ENCODE results near the gene ADAMTSL3.

DNA sequence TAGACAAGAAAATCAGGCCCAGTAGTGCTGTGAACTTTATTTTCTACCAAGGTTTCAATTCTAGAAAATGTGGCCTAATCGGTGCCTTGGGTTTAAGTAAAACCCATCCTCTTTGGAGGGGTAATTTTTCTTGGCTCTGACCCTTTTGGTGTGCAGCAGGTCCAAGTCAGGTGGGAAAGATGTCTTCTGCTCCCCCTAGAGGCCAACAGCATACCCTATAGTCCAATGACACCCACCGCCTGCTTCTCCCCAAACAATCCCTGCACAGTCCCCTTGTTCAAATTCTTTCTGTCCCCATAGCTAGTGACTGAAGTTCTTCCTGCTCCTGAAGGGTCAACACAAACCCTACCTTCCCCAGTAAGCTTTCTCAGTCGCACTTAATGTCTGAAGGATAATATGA lies 319.9 kb downstream of the ADAMTSL3 start:
- TF ChIP-seq, protein P1, sequence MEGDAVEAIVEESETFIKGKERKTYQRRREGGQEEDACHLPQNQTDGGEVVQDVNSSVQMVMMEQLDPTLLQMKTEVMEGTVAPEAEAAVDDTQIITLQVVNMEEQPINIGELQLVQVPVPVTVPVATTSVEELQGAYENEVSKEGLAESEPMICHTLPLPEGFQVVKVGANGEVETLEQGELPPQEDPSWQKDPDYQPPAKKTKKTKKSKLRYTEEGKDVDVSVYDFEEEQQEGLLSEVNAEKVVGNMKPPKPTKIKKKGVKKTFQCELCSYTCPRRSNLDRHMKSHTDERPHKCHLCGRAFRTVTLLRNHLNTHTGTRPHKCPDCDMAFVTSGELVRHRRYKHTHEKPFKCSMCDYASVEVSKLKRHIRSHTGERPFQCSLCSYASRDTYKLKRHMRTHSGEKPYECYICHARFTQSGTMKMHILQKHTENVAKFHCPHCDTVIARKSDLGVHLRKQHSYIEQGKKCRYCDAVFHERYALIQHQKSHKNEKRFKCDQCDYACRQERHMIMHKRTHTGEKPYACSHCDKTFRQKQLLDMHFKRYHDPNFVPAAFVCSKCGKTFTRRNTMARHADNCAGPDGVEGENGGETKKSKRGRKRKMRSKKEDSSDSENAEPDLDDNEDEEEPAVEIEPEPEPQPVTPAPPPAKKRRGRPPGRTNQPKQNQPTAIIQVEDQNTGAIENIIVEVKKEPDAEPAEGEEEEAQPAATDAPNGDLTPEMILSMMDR (conservative IDR thresholded peaks at IDR 0.05 in 1 of 2, IDR thresholded peaks at IDR 0.05 in 1 of 2; ENCODE audit: extremely low read depth in 1 of 2, insufficient read depth in 1 of 2, low read depth in 1 of 2, low read length in 2 of 2): peak; percentile 27 to 54
- no peak for TF ChIP-seq EZH2 (IDR thresholded peaks at IDR 0.05; ENCODE audit: borderline replicate concordance, low read length)

All from mammary epithelial cell (primary cell).